ENCODE data around the gene UNC93B1. TPM values are rescaled to one million over a fixed set of nuclear protein-coding genes. Genes with fewer than 3 reads are reported as not detected.

Gene UNC93B1
- polyA plus RNA-seq, 1 donor = 9.0 TPM

Other genes starting within 250 kb of the UNC93B1 start
- gene ALDH3B1, start 6.2 kb upstream of the UNC93B1 start, polyA plus RNA-seq (ENCODE audit: insufficient read length) = 2.4 TPM
- 70.6 TPM for gene NDUFS8, start 26.6 kb upstream of the UNC93B1 start, polyA plus RNA-seq (ENCODE audit: insufficient read length)
- gene TCIRG1, start 34.9 kb upstream of the UNC93B1 start, polyA plus RNA-seq (ENCODE audit: insufficient read length) = 16.7 TPM
- 62.2 TPM for gene CHKA, start 117.3 kb upstream of the UNC93B1 start, polyA plus RNA-seq (ENCODE audit: insufficient read length)
- 93.1 TPM for gene KMT5B, start 209.2 kb upstream of the UNC93B1 start, polyA plus RNA-seq (ENCODE audit: insufficient read length)

Measured in left kidney (tissue), 1 donor.